M059J (cell line): Measurements from ENCODE around the gene TBC1D3I. TPM values are rescaled to one million over a fixed set of nuclear protein-coding genes. Genes with fewer than 3 reads are reported as not detected.
"Not testable (repeated sequence)": the region's sequence is repeated elsewhere in the genome, so short reads cannot be mapped to it uniquely, and the experiment has no call there.

Experiments used
- DNase-seq: peaks from one replicate; pipeline ENCODE4 v3.0.0-alpha.2; 2012; ENCODE audit warnings: low read depth
- total RNA-seq: library from RNA; depleted of rRNA; stranded (reverse); fragments of >200 nt; shearing (Covaris generic); gene quantifications from 2 replicates; pipeline ENCODE4 v1.2.3, GENCODE V29; 2014; rRNA removed

TBC1D3I gene
- total RNA-seq, 1 experiment from 2014 or later: 1.0 TPM

- not testable (repeated sequence) for DNase-seq
These were observed 57.9 kb downstream of the TBC1D3I start for GRCh38 chr17:36206486-36206821.

GRCh38 chr17:36205637-36206485 lies 58.5 kb downstream of the TBC1D3I start:
- DNase-seq: no peak

DNA sequence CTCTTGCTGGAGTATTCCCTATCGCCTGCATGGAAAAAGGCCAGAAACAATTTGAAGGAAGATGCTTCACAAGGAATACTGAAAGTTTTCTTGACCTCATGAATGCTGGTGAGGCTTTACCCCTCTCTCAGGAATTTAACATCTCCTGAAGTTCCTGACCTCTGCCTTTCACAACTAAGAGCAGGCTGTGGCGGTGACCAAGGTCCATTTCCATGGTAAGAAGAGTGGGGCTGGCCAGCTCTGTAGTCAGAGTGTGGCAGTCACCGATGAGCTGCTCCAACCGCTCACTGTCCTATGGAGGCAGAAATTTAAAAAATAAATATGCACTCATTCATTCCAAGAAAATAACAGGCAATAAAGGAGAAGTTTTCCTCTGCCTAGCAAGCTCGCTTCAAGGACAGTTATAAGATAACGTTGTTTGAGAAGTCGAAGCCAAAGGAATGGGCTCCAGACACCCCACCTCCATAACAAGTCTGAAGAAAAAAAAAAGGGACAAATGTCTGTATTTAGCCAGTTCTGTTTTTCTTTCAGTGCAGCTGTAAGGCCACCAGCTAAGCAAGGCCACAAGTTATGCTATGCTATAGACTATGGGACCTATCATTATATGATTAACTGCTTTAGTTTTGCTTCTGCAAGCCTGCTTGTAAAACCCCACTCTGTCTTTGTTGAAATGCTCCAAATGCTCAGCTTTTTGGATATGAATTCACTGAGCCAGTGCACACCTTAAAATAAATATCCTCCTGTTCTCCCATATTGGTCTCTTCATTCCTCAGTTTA lies 59.5 kb downstream of the TBC1D3I start:
- no peak for DNase-seq

Other genes with a start within 250 kb of the TBC1D3I start
- gene CCL23, start 246.6 kb downstream of the TBC1D3I start, total RNA-seq: not detected in 2 replicates
- gene CCL18, start 200.3 kb downstream of the TBC1D3I start, total RNA-seq: not detected in 2 replicates
- not detected in 2 replicates for gene CCL3, start 174.4 kb downstream of the TBC1D3I start, total RNA-seq
- gene CCL4, start 160.7 kb downstream of the TBC1D3I start, total RNA-seq: 0.10 TPM in 1 of 2 replicates, not detected in the other
- not detected in 2 replicates for gene TBC1D3B, start 87.9 kb downstream of the TBC1D3I start, total RNA-seq
- not detected in 2 replicates for gene CCL3L1, start 67.8 kb downstream of the TBC1D3I start, total RNA-seq
- not detected in 2 replicates for gene CCL4L2, start 53.5 kb downstream of the TBC1D3I start, total RNA-seq
- not detected in 2 replicates for gene TBC1D3G, start 59.3 kb upstream of the TBC1D3I start, total RNA-seq
- not detected in 2 replicates for gene TBC1D3H, start 123.9 kb upstream of the TBC1D3I start, total RNA-seq
- 57.2 and 59.0 TPM in 2 replicates for gene ZNHIT3, start 222.1 kb upstream of the TBC1D3I start, total RNA-seq